Lung (tissue), 12 donors: ENCODE measurements around the gene TTK. TPM values are rescaled to one million over a fixed set of nuclear protein-coding genes. Genes with fewer than 3 reads are reported as not detected.

ENCODE experiments used
- ATAC-seq: fragments of 200-7000 bp; cut with Tn5 transposase; one replicate; pipeline ENCODE4 v1.9.1; 2020; ENCODE audit warnings: moderate number of reproducible peaks; ENCODE audit not compliant: insufficient read depth, low FRiP score
- DNase-seq, 3 donors: peaks; one replicate each; pipeline ENCODE4 v3.0.0-alpha.2; 2013 to 2017
- H3K27ac ChIP-seq, 2 donors: one replicate each; pipeline ENCODE4 v1.5.1; 2013; ENCODE audit warnings: mild to moderate bottlenecking in 2 of 2, moderate library complexity in 2 of 2, control low read depth in 1 of 2, inconsistent platforms in 1 of 2, low read depth in 1 of 2, low read length in 1 of 2
- H3K27me3 ChIP-seq, 3 donors: one replicate each; pipeline ENCODE4 v1.5.1; 2013; ENCODE audit warnings: low read length in 2 of 3; ENCODE audit not compliant: control insufficient read depth in 3 of 3, insufficient read depth in 3 of 3
- H3K36me3 ChIP-seq, 4 donors: one replicate each; pipeline ENCODE4 v1.5.1; 2013; ENCODE audit warnings: low read length in 4 of 4, mild to moderate bottlenecking in 1 of 4, moderate library complexity in 1 of 4; ENCODE audit not compliant: control insufficient read depth in 4 of 4, insufficient read depth in 4 of 4
- H3K4me1 ChIP-seq, 5 donors: one replicate each; pipeline ENCODE4 v1.5.1; 2013; ENCODE audit warnings: low read length in 5 of 5, mild to moderate bottlenecking in 2 of 5, moderate library complexity in 1 of 5; ENCODE audit not compliant: control insufficient read depth in 5 of 5, insufficient read depth in 5 of 5
- H3K4me3 ChIP-seq: one replicate; pipeline ENCODE4 v1.5.1; 2013; ENCODE audit warnings: mild to moderate bottlenecking, control low read depth, moderate library complexity
- H3K9ac ChIP-seq, 2 donors: one replicate each; pipeline ENCODE4 v1.5.1; 2013; ENCODE audit warnings: low read length in 2 of 2, control low read depth in 1 of 2; ENCODE audit not compliant: insufficient read depth in 1 of 2
- H3K9me3 ChIP-seq, 4 donors: one replicate each; pipeline ENCODE4 v1.5.1; 2013; ENCODE audit warnings: low read length in 3 of 4, mild to moderate bottlenecking in 1 of 4, moderate library complexity in 1 of 4; ENCODE audit not compliant: control insufficient read depth in 4 of 4, insufficient read depth in 3 of 4
- WGBS, 2 donors: extraction: QIAGEN DNeasy Blood & Tissue Kit; methylation state at CpG; one replicate each; pipeline ENCODE4 v1.1.7; 2013; 5-methylcytosine and 5-hydroxymethylcytosine counted together
- polyA plus RNA-seq, 2 donors: library from polyadenylated mRNA; stranded (reverse); fragments of 200-250 nt; gene quantifications; one replicate each; pipeline ENCODE4 v1.2.1, GENCODE V29; 2013
- total RNA-seq, 2 donors: library from RNA; depleted of rRNA in 1 of 2; stranded (reverse); fragments of >200 nt in 1 of 2; gene quantifications; one replicate each; pipeline ENCODE4 v1.2.1, GENCODE V29; 2014 to 2021
- TF ChIP-seq, protein P1 (sequence below): IDR thresholded peaks from 2 replicates; pipeline ENCODE4 v1.5.1; 2012; ENCODE audit warnings: mild to moderate bottlenecking; ENCODE audit errors: control extremely low read depth, extremely low read depth
- donor health status: control.
- donor health status: control.
- donor health status: Bipolar disorder and iron deficiency.
- donor health status: healthy.
- donor health status: DM: yes; HTN: yes; CAD: no.

TTK gene
- total and polyA plus RNA-seq, 4 donors = 0.69 to 3.7 (median 1.1) TPM

DNA sequence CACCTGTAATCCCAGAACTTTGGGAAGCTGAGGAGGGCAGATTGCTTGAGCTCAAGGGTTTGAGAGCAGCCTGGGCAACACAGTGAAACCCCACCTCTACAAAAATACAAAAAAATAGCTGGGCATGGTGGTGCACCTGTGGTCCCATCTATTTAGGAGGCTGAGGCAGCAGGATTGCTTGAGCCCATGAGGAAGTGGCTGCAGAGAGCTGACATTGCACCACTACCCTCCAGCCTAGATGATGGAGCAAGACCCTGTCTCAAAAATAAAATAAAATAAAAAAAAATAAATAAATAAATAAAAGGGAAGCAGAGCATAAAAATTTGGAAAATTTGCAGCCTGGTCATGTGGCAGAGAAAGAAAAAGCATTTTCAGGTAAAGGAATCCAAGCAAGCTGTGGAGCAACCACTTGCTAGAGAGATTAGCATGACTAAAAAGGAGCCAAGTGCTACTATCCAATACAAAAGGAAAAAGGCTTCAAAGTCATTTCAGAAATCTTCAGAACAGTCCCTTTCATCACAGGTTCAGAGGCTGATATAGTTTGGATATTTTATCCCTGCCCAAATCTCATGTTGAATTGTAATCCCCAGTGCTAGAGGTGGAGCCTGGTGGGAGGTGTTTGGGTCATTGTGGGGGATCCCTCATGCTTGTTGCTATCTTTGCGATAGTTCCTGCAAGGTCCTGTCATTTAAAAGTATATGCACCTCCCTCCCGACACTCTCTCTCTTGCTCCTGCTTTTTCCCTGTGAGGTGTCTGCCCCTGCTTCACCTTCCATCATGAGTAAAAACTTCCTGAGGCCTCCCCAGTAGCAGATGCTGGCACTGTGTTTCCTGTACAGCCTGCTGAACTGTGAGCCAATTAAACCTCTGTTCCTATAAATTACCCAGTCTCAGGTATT lies 11.2 kb upstream of the TTK start:
- no peak overlapping the region for H3K4me3 ChIP-seq
- no peak for ATAC-seq
- no peaks in the 10 kb centered on the region for H3K4me1 ChIP-seq
- H3K36me3 ChIP-seq = no peaks in the 10 kb centered on the region
- TF ChIP-seq, protein P1, sequence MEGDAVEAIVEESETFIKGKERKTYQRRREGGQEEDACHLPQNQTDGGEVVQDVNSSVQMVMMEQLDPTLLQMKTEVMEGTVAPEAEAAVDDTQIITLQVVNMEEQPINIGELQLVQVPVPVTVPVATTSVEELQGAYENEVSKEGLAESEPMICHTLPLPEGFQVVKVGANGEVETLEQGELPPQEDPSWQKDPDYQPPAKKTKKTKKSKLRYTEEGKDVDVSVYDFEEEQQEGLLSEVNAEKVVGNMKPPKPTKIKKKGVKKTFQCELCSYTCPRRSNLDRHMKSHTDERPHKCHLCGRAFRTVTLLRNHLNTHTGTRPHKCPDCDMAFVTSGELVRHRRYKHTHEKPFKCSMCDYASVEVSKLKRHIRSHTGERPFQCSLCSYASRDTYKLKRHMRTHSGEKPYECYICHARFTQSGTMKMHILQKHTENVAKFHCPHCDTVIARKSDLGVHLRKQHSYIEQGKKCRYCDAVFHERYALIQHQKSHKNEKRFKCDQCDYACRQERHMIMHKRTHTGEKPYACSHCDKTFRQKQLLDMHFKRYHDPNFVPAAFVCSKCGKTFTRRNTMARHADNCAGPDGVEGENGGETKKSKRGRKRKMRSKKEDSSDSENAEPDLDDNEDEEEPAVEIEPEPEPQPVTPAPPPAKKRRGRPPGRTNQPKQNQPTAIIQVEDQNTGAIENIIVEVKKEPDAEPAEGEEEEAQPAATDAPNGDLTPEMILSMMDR = no peak
- H3K27me3 ChIP-seq = no peaks in the 10 kb centered on the region
- 65 to 80% methylated on average over 2 of the region's 2 CpGs for WGBS, 2 donors
- no peaks in the 10 kb centered on the region for H3K9me3 ChIP-seq
- H3K9ac ChIP-seq = no peak overlapping the region
- no peak overlapping the region for H3K27ac ChIP-seq
- DNase-seq = no peak

DNA sequence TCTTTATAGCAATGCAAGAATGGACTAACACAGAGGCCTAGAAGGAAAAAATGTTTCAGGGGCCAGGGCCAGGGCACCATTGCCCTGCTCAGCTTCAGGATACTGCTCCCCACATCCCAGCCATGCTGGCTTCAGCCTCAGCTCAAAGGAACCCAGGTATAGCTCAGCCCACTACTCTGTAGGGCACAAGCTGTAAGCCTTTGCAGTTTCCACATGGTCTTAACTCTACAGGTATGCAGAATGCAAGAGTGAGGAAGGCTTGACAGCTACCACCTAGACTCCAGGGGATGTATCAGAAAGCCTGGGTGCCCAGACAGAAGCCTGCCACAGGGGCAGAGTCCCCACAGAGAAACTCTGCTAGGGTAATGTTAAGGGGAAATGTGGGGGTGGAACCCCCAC lies 10.5 kb upstream of the TTK start:
- H3K9me3 ChIP-seq = no peaks in the 10 kb centered on the region
- no peak overlapping the region for H3K9ac ChIP-seq
- TF ChIP-seq, protein P1 = no peak
- H3K27ac ChIP-seq = no peak overlapping the region
- H3K36me3 ChIP-seq = no peaks in the 10 kb centered on the region
- DNase-seq = no peak
- no peaks in the 10 kb centered on the region for H3K27me3 ChIP-seq
- H3K4me3 ChIP-seq = no peak overlapping the region
- no peak for ATAC-seq
- H3K4me1 ChIP-seq = no peaks in the 10 kb centered on the region

DNA sequence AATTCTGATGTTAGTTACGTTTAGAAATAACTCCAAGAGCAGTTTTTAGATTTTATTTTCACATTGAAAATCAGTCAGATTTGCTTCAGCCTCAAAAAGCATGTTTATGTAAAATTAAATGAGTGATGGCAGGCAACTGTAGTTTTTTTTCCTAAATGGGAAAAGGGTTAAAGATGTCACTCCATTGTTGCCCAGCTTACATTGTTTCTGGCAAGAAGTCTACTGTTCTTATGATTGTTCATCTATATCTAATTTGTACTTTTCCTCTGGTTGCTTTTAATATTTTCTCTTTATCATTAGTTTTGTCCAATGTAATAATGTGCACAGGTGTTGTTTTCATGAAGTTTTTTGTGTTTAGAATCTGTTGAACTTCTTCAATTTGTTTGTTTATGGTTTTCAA lies 6.7 kb upstream of the TTK start:
- Histone ChIP-seq H3K9ac (no peak overlapping the region), H3K9me3 (no peaks in the 10 kb centered on the region), H3K4me3 (no peak overlapping the region), H3K27me3 (no peaks in the 10 kb centered on the region), H3K36me3 (no peaks in the 10 kb centered on the region), H3K27ac (no peak overlapping the region), H3K4me1 (no peaks in the 10 kb centered on the region)
- DNase-seq (no peak), ATAC-seq (no peak)
- TF ChIP-seq, protein P1 = no peak
- WGBS, 2 donors = 74 to 85% methylated on average over 1 of the region's 1 CpG

DNA sequence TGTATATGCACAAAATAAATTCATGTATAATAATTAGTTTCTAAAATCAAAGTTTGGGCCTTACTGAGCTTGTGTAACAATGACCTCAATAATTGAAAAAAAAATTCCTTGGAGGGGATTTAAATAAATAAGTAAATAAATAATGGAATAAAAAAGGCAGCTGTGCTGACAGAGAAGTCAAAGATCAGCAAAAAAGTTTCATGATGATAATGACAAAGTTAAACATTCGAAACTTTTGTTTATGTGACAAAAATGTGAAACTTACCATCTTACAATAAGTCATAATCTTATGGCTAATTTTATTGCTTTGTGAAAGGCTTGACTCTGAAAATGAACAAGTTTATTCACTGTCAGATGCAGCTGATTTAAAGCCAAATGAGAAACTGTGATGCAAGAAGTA lies 3.1 kb upstream of the TTK start:
- H3K4me1 ChIP-seq = peaks cover 0 to 16% (median 3%) of the 10 kb centered on the region in 5 donors
- no peak overlapping the region for H3K27ac ChIP-seq
- no peaks in the 10 kb centered on the region for H3K9me3 ChIP-seq
- no peak for DNase-seq
- no peaks in the 10 kb centered on the region for H3K36me3 ChIP-seq
- H3K4me3 ChIP-seq = no peak overlapping the region
- no peak for ATAC-seq
- H3K9ac ChIP-seq = no peak overlapping the region
- no peaks in the 10 kb centered on the region for H3K27me3 ChIP-seq
- WGBS, 2 donors = 80 to 85% methylated on average over 1 of the region's 1 CpG
- TF ChIP-seq, protein P1 = no peak
